Fibroblast of lung (primary cell): ENCODE measurements around the gene CPA4. TPM values are rescaled to one million over a fixed set of nuclear protein-coding genes. Genes with fewer than 3 reads are reported as not detected.
"Not testable (repeated sequence)": the region's sequence is repeated elsewhere in the genome, so short reads cannot be mapped to it uniquely, and the experiment has no call there.

Source experiments
- DNase-seq, 2 donors: peaks; one replicate each; pipeline versions ENCODE4 v3.0.0 to v3.0.0-alpha.2; 2010; ENCODE audit warnings: low read depth in 2 of 2
- H2AFZ ChIP-seq: 2 replicates; pipeline ENCODE4 v1.5.1; 2012; ENCODE audit warnings: low read length, control low read depth, inconsistent platforms
- H3K27ac ChIP-seq: 2 replicates; pipeline ENCODE4 v1.5.1; 2011; ENCODE audit warnings: low read length, control low read depth; ENCODE audit not compliant: insufficient read depth
- H3K27me3 ChIP-seq: 2 replicates; pipeline ENCODE4 v1.5.1; 2011; ENCODE audit warnings: mild to moderate bottlenecking, low read length; ENCODE audit not compliant: control insufficient read depth, insufficient read depth
- H3K36me3 ChIP-seq: 2 replicates; pipeline ENCODE4 v1.5.1; 2011; ENCODE audit warnings: low read length; ENCODE audit not compliant: control insufficient read depth, insufficient read depth
- H3K4me1 ChIP-seq: 2 replicates; pipeline ENCODE4 v1.5.1; 2011; ENCODE audit warnings: low read length; ENCODE audit not compliant: control insufficient read depth, insufficient read depth; ENCODE audit errors: extremely low read depth
- H3K4me2 ChIP-seq: 2 replicates; pipeline ENCODE4 v1.5.1; 2011; ENCODE audit warnings: low read length, control low read depth; ENCODE audit not compliant: insufficient read depth; ENCODE audit errors: extremely low read depth
- H3K4me3 ChIP-seq, 4 experiments: fragments of 200-600 bp in 1 of 4; sonication (generic) in 1 of 4; replicated peaks in 1 of 4; 2 replicates each; pipeline ENCODE4 v1.5.1; 2011 to 2016; ENCODE audit warnings: low read length in 4 of 4, low read depth in 3 of 4, mild to moderate bottlenecking in 3 of 4, control low read depth in 2 of 4, inconsistent platforms in 1 of 4, mixed read lengths in 1 of 4; ENCODE audit not compliant: insufficient read depth in 1 of 4; ENCODE audit errors: control extremely low read depth in 1 of 4
- H3K79me2 ChIP-seq: 2 replicates; pipeline ENCODE4 v1.5.1; 2012; ENCODE audit warnings: mild to moderate bottlenecking, low read length, inconsistent platforms; ENCODE audit not compliant: control insufficient read depth, insufficient read depth
- H3K9ac ChIP-seq: 2 replicates; pipeline ENCODE4 v1.5.1; 2011; ENCODE audit warnings: mild to moderate bottlenecking, low read length, control low read depth; ENCODE audit not compliant: insufficient read depth
- H3K9me3 ChIP-seq: 2 replicates; pipeline ENCODE4 v1.5.1; 2012; ENCODE audit warnings: low read depth, low read length; ENCODE audit not compliant: control insufficient read depth, insufficient read depth
- H4K20me1 ChIP-seq: 2 replicates; pipeline ENCODE4 v1.5.1; 2011; ENCODE audit warnings: low read length; ENCODE audit not compliant: control insufficient read depth, insufficient read depth; ENCODE audit errors: extremely low read depth
- EZH2 ChIP-seq: IDR thresholded peaks from 2 replicates; pipeline ENCODE4 v1.5.1; 2012; ENCODE audit warnings: low read length, control low read depth, mild to moderate bottlenecking; ENCODE audit errors: missing control alignments
- polyA minus RNA-seq: library from RNA; depleted of rRNA, polyadenylated mRNA; stranded (reverse); fragments of >200 nt; gene quantifications from 2 replicates; pipeline ENCODE4 v1.2.3, GENCODE V29; 2011; ENCODE audit warnings: low replicate concordance
- polyA plus RNA-seq, 2 donors: library from polyadenylated mRNA; depleted of rRNA in 1 of 2; stranded (reverse) in 1 of 2; unstranded in 1 of 2; fragments of >200 nt; gene quantifications; 2 replicates each; pipeline ENCODE4 v1.2.1, GENCODE V29; 2011 to 2012; ENCODE audit warnings: missing spikeins in 1 of 2
- total RNA-seq: library from RNA; depleted of rRNA; stranded (reverse); fragments of >200 nt; gene quantifications from 2 replicates; pipeline ENCODE4 v1.2.1, GENCODE V29; 2014
- TF ChIP-seq, protein P1 (sequence below), 2 donors: IDR thresholded peaks in 1 of 2; conservative IDR thresholded peaks in 1 of 2; 1 replicate in 1 of 2; 2 replicates in 1 of 2; pipeline ENCODE4 v1.5.1; 2011 to 2012; ENCODE audit warnings: low read length in 2 of 2, control low read depth in 1 of 2, inconsistent platforms in 1 of 2, low read depth in 1 of 2, mild to moderate bottlenecking in 1 of 2

Gene CPA4
- total RNA-seq (6.4 and 20.0 TPM in 2 replicates), polyA plus RNA-seq (31.5 and 48.3 TPM in 2 replicates), polyA minus RNA-seq (37.6 and 39.8 TPM in 2 replicates)
- polyA plus RNA-seq (2012), result 18.7 and 31.0 TPM in 2 replicates

- TF ChIP-seq EZH2, result no peak
- TF ChIP-seq, protein P1, sequence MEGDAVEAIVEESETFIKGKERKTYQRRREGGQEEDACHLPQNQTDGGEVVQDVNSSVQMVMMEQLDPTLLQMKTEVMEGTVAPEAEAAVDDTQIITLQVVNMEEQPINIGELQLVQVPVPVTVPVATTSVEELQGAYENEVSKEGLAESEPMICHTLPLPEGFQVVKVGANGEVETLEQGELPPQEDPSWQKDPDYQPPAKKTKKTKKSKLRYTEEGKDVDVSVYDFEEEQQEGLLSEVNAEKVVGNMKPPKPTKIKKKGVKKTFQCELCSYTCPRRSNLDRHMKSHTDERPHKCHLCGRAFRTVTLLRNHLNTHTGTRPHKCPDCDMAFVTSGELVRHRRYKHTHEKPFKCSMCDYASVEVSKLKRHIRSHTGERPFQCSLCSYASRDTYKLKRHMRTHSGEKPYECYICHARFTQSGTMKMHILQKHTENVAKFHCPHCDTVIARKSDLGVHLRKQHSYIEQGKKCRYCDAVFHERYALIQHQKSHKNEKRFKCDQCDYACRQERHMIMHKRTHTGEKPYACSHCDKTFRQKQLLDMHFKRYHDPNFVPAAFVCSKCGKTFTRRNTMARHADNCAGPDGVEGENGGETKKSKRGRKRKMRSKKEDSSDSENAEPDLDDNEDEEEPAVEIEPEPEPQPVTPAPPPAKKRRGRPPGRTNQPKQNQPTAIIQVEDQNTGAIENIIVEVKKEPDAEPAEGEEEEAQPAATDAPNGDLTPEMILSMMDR (conservative IDR thresholded peaks at IDR 0.05 in 1 of 2, IDR thresholded peaks at IDR 0.05 in 1 of 2; ENCODE audit: low read depth in 1 of 2, low read length in 2 of 2), result no peak
- Histone ChIP-seq H3K9me3 (no peaks in the 10 kb centered on the region), H3K9ac (no peak within 1 kb of the TSS), H3K79me2 (no peaks in the 10 kb centered on the region), H3K4me1 (peaks cover 7% of the 10 kb centered on the region), H4K20me1 (no peaks in the 10 kb centered on the region), H3K27ac (peak within 1 kb of the TSS; percentile 43), H2AFZ (no peak within 1 kb of the TSS), H3K4me3 (no peak within 1 kb of the TSS), H3K4me2 (peak within 1 kb of the TSS; percentile 11), H3K36me3 (no peaks in the 10 kb centered on the region), H3K27me3 (no peaks in the 10 kb centered on the region)
- DNase-seq, result peak; percentile 94 to 100
Measured at GRCh38 chr7:130292682-130293257, at the start of gene CPA4. Gene CPA4 (plus strand): TSS chr7:130293161. CDS start chr7:130293181, 20 bp downstream.

GRCh38 chr7:130243486-130243885 lies 49.5 kb upstream of the CPA4 start:
- not testable (repeated sequence) for H3K9ac ChIP-seq, H3K36me3 ChIP-seq, H3K4me3 ChIP-seq, H3K79me2 ChIP-seq, H3K27me3 ChIP-seq, H4K20me1 ChIP-seq, H3K4me2 ChIP-seq, H3K9me3 ChIP-seq, H3K27ac ChIP-seq, H2AFZ ChIP-seq, H3K4me1 ChIP-seq
- DNase-seq, result peak; percentile 29 to 64

DNA sequence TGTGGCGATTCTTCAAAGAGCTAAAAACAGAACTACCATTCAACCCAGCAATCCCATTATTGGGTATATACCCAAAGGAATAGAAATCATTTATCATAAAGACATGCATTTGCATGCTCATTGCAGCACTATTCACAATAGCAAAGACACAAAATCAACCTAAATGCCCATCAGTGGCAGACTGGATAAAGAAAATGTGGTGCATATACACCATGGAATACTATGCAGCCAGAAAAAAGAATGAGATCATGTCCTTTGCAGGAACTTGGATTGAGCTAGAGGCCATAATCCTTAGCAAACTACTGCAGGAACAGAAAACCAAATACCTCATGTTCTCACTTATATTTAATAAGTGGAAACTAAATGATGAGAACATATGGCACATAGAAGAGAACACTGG lies 46.5 kb upstream of the CPA4 start:
- not testable (repeated sequence) for H3K4me3 ChIP-seq, H3K79me2 ChIP-seq, H3K4me1 ChIP-seq, H3K4me2 ChIP-seq, H3K27ac ChIP-seq, H3K9ac ChIP-seq, H2AFZ ChIP-seq, H4K20me1 ChIP-seq, H3K27me3 ChIP-seq, H3K9me3 ChIP-seq, H3K36me3 ChIP-seq, DNase-seq

GRCh38 chr7:130248842-130249241 lies 44.1 kb upstream of the CPA4 start:
- not testable (repeated sequence) for H2AFZ ChIP-seq, H4K20me1 ChIP-seq, H3K4me2 ChIP-seq, H3K9me3 ChIP-seq, H3K79me2 ChIP-seq, H3K27me3 ChIP-seq, H3K4me3 ChIP-seq, H3K9ac ChIP-seq, H3K4me1 ChIP-seq, H3K27ac ChIP-seq, DNase-seq, H3K36me3 ChIP-seq

DNA sequence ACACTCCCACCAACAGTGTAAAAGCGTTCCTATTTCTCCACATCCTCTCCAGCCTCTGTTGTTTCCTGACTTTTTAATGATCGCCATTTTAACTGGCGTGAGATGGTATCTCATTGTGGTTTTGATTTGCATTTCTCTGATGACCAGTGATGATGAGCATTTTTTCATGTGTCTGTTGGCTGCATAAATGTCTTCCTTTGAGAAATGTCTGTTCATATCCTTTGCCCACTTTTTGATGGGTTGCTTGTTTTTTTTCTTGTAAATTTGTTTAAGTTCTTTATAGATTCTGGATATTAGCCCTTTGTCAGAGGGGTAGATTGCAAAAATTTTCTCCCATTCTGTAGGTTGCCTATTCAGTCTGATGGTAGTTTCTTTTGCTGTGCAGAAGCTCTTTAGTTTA lies 43.3 kb upstream of the CPA4 start:
- H3K4me3 ChIP-seq, H3K4me1 ChIP-seq, H3K9ac ChIP-seq: not testable (repeated sequence)

More for the DNA sequence above, 43.3 kb upstream of the CPA4 start:
- DNase-seq, H3K27ac ChIP-seq, H2AFZ ChIP-seq, H4K20me1 ChIP-seq, H3K79me2 ChIP-seq, H3K36me3 ChIP-seq, H3K27me3 ChIP-seq, H3K9me3 ChIP-seq, H3K4me2 ChIP-seq: not testable (repeated sequence)
